ENCODE data around the gene TRAF7.

- TF ChIP-seq CTCF (conservative IDR thresholded peaks at IDR 0.05), result no peak
- no peak for TF ChIP-seq EZH2 (IDR thresholded peaks at IDR 0.05; ENCODE audit: low read depth)
Measured at GRCh38 chr16:2170080-2170479, 14.5 kb downstream of the TRAF7 start.

Data from PC-9 (cell line).